Nephron progenitor cell (in vitro differentiated cells): Measurements from ENCODE around the gene MCM9.

Experiments
- DNase-seq: peaks from one replicate; pipeline ENCODE4 v3.0.0; 2021
- H3K27ac Mint-ChIP-seq: 2 replicates; pipeline ENCODE4 v1.8.0; 2021; ENCODE audit warnings: mild to moderate bottlenecking, moderate library complexity, mixed read lengths
- H3K27me3 Mint-ChIP-seq: 2 replicates; pipeline ENCODE4 v1.8.0; 2021; ENCODE audit warnings: mild to moderate bottlenecking, low read depth, mixed read lengths; ENCODE audit not compliant: poor library complexity
- H3K36me3 Mint-ChIP-seq: 2 replicates; pipeline ENCODE4 v1.8.0; 2021; ENCODE audit warnings: low read depth, mixed read lengths
- H3K4me1 Mint-ChIP-seq: 2 replicates; pipeline ENCODE4 v1.8.0; 2021; ENCODE audit warnings: mixed read lengths
- H3K4me3 Mint-ChIP-seq: 2 replicates; pipeline ENCODE4 v1.8.0; 2021; ENCODE audit warnings: mild to moderate bottlenecking, moderate library complexity, mixed read lengths
- H3K9me3 Mint-ChIP-seq: 2 replicates; pipeline ENCODE4 v1.8.0; 2021; ENCODE audit warnings: mild to moderate bottlenecking, moderate library complexity, mixed read lengths
- CTCF ChIP-seq: fragments of 200-600 bp; sonication (generic); IDR thresholded peaks from 2 replicates; pipeline ENCODE4 v1.5.0; 2021; ENCODE audit warnings: antibody characterized with exemption

MCM9 gene

GRCh38 chr6:118931436-118931835 is 3.5 kb downstream of the MCM9 start:
- no peak overlapping the region for H3K4me3 Mint-ChIP-seq
- peaks cover 39% of the 10 kb centered on the region for H3K36me3 Mint-ChIP-seq
- no peak for DNase-seq
- TF ChIP-seq CTCF = no peak
- peaks cover 6% of the 10 kb centered on the region for H3K9me3 Mint-ChIP-seq
- peaks cover 25% of the 10 kb centered on the region for H3K4me1 Mint-ChIP-seq
- no peak overlapping the region for H3K27ac Mint-ChIP-seq
- peaks cover 1% of the 10 kb centered on the region for H3K27me3 Mint-ChIP-seq

- Mint-ChIP-seq H3K9me3 (peaks cover under 1% of the 10 kb centered on the region), H3K4me3 (no peak overlapping the region), H3K27me3 (no peaks in the 10 kb centered on the region), H3K36me3 (peaks cover 39% of the 10 kb centered on the region), H3K27ac (no peak overlapping the region), H3K4me1 (peaks cover 20% of the 10 kb centered on the region)
- TF ChIP-seq CTCF = no peak
- DNase-seq = no peak
Observed at GRCh38 chr6:118930680-118931079, 4.3 kb downstream of the MCM9 start.

- Mint-ChIP-seq H3K9me3 (no peaks in the 10 kb centered on the region), H3K4me3 (no peak overlapping the region), H3K4me1 (no peaks in the 10 kb centered on the region), H3K27ac (no peak overlapping the region), H3K36me3 (peaks cover 62% of the 10 kb centered on the region), H3K27me3 (no peaks in the 10 kb centered on the region)
- no peak for TF ChIP-seq CTCF
- no peak for DNase-seq
Observed at GRCh38 chr6:118923035-118923434, 11.9 kb downstream of the MCM9 start.

- Mint-ChIP-seq H3K27ac (no peak overlapping the region), H3K36me3 (peaks cover 60% of the 10 kb centered on the region), H3K4me1 (no peaks in the 10 kb centered on the region), H3K27me3 (no peaks in the 10 kb centered on the region), H3K9me3 (no peaks in the 10 kb centered on the region), H3K4me3 (no peak overlapping the region)
- no peak for TF ChIP-seq CTCF
- no peak for DNase-seq
Observed at GRCh38 chr6:118921084-118921483, 13.9 kb downstream of the MCM9 start.

- Mint-ChIP-seq H3K27ac (no peak overlapping the region), H3K9me3 (no peaks in the 10 kb centered on the region), H3K27me3 (no peaks in the 10 kb centered on the region), H3K4me3 (no peak overlapping the region), H3K36me3 (peaks cover 67% of the 10 kb centered on the region), H3K4me1 (no peaks in the 10 kb centered on the region)
- TF ChIP-seq CTCF = no peak
- no peak for DNase-seq
Observed at GRCh38 chr6:118918329-118918725, 16.6 kb downstream of the MCM9 start.

- Mint-ChIP-seq H3K27me3 (no peaks in the 10 kb centered on the region), H3K27ac (no peak overlapping the region), H3K4me1 (no peaks in the 10 kb centered on the region), H3K36me3 (peaks cover 64% of the 10 kb centered on the region), H3K4me3 (no peak overlapping the region), H3K9me3 (no peaks in the 10 kb centered on the region)
- no peak for TF ChIP-seq CTCF
- no peak for DNase-seq
Observed at GRCh38 chr6:118917546-118918328, 17.2 kb downstream of the MCM9 start.
